Stimulated activated CD4-positive, alpha-beta T cell treated with anti-CD3 and anti-CD28 coated beads, TNF-alpha, amount 100 ng/mL, for 4 hours (primary cell): ENCODE results near the gene RUVBL2.

Experiments used
- DNase-seq, 3 experiments: peaks; one replicate each; pipeline ENCODE4 v3.0.0-alpha.2; 2020; ENCODE audit warnings: low read depth in 3 of 3

RUVBL2 gene

DNA sequence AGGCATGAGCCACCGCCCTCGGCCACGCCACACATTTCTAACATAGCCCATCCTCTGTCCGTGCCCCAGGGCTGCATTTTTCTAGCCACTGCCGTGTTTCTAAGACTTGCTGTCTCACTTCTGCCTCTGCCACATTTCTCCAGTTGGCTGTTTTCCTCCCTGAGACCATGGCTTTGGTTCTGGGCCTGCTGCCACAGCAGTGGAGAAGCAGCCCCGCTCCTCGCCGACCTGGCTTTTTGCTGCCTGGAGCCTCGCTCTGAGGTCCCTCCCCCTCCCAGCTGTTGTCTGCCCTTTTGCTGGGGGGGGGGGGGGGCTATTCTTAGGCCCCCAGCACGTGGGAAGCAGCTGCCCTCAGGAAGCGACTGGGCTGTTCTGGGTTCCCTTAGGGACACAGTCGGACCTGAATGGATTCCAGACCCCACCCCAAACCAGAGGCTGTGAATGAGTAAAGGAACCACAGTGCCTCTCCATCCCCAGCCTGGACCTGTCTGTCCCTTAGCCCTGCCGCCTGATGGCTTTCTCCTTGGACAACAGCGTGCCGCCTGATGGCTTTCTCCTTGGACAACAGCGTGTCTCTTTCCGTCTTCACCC, 3.9 kb upstream of the RUVBL2 start:
- DNase-seq: no peak

DNA sequence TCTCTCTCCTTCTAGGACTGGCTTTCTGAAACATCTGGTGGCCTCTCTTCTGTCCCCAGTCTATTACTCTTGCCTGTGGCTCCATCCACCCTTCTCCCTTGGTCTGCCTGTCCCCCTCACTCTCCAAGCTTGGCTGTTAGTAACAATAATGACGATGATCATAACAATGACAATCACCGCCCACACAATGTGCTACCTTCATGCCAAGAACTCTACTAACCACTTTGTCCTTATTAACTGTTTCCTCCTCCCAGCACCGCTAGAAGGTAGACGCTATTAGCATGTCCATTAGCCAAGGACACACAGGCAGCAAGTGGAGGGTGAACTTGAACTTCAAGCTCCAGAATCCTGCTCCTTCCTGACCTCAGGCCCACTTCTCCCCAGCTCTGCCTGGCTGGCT, 3.3 kb upstream of the RUVBL2 start:
- no peak for DNase-seq

DNA sequence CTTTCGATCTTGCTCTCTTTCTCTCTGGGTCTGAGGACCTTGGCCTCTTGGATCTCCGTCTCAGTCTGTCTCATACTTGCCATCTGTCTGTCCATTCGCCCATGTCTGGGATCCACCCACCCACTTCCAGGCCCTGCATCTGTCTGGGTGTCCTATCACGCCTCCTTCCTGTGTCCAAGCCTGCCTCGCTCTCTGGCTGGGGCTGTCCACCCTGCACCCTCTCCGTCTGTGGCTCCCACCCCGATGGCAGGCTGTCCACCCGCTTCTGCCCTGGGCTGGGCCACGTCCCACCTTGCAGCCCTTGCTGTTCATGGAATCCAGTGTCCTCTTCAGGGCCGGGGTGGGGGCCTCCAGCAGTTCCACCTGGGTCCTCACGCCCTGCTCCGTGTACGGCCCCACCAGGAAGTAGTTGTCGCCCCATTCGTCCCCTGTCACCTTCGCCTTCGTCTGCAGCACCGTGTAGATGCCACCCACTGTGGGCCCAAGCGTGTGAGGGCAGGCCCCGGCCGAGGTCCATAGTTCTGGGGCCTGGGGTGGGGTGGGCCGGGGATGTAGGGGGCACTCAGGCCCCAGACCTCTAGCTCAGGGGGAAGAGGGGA, 2.6 kb upstream of the RUVBL2 start:
- DNase-seq: no peak

- no peak for DNase-seq
Observed at GRCh38 chr19:48991873-48992580, 1.7 kb upstream of the RUVBL2 start.

DNA sequence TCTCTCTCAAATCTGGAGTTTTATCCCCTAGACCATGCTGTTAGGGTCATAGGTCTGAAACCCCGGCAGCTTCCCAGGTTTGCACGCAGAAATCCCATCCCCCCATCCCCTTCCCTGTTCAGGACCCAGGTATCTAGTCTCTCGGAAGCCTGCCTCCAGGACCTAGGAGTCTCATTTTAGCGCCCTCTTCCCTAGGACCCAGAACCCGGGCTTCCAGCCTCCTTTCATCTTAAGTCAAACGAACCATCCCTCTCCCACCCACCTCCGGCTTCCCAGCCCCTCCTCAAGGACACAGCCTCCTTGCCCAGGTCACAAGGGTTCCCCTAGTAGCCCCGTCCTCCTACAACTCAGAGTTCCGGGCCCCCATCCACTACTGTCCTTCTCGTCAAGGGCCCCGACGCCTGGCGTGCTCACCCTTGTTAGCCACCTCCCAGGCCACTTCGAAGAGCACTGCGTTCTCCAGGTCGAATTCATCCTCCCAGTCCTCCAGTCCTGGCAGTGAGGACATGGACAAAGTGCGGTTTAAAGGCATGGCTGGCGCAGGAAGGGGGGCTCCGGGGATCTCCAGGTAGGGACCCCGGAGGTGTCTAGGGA, 1.0 kb upstream of the RUVBL2 start:
- peak in 1 of 3 experiments; percentile 16 for DNase-seq

DNA sequence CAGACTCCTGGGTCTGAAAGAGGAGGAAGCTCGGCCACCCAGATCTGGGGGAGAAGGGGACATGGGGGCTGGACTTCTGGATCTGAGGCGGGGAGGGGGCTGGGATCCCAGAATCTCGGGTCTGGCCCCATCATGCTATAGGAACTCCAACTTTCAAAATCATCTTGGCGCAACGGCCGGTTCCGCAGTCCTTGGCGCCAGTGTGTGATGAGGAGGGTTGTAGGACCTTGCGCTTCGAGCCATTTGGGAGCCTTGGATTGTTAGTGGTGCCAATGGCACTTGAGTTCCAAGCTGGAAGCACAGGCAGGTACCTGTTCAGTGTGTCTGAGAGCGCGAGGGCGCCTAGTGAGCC, 324 bp downstream of the RUVBL2 start:
- no peak for DNase-seq

GRCh38 chr19:48997972-48998371, 4.3 kb downstream of the RUVBL2 start:
- DNase-seq: no peak

- peak in 2 of 3 experiments; percentile 37 to 48 for DNase-seq
Observed at GRCh38 chr19:48999481-49000325, 6.0 kb downstream of the RUVBL2 start.

DNA sequence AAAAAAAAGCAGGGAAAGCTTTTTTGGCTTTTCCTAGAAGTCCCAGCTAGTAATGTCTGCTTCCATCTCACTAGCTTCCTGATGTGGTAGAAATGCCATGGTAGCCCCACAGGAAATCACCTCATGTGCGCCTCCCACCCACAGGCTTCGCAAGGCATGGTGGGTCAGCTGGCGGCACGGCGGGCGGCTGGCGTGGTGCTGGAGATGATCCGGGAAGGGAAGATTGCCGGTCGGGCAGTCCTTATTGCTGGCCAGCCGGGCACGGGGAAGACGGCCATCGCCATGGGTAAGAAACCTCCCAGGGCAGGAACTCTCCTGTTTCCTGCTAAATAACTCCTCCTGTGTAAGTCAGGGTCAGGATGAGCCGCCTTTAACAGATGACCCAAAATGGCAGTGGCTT, 10.4 kb downstream of the RUVBL2 start:
- DNase-seq: no peak

DNA sequence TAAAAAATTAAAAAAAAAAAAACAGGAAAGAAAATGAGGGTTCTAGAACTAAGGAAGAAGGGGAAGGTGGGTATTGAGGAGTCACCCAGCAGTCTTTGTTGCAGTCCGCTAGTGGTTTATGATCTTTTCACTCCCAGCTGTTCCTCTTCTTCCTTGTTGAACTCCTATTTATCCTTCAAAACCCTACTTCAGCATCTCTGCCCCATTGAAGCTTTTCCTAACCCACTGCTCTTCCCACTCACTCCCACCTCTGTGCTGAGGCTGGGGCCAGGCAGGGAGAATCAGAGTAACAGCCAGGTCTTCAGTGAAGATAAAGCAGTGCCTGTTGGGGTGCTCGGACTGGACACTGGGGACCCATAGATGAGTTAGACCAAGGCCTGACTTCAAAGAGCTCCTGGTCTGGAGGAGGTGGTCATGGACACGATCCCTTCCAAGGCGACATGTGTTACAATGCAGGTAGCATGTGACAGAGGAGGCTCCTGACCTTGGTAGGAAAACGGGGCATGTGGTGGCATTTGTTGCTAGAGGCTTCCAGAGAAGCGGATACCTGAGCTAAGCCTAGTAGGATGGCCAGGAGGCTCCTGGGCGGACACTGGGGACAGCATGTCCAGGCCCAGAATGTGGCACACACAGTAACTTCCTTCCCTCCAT, 11.4 kb downstream of the RUVBL2 start:
- no peak for DNase-seq

- DNase-seq: no peak
Observed at GRCh38 chr19:49006905-49007304, 13.2 kb downstream of the RUVBL2 start.

GRCh38 chr19:49009828-49010227, 16.1 kb downstream of the RUVBL2 start:
- no peak for DNase-seq

GRCh38 chr19:49010453-49010852, 16.8 kb downstream of the RUVBL2 start:
- no peak for DNase-seq

DNA sequence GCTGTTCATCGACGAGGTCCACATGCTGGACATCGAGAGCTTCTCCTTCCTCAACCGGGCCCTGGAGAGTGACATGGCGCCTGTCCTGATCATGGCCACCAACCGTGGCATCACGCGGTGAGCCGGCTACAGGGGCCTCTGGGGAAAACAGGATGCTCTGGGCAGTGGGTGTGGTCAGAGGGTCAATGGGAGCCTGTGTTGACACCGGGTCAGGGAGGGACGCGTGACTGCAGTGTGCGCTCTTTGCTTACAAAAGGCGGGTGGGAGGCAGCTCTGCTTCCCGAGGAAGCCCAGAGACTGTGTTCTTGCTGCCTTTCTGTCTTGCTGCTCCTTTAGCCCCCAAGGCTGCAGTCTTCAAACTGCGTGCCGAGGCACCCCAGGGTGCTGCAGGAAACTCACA, 17.5 kb downstream of the RUVBL2 start:
- DNase-seq: no peak

- no peak for DNase-seq
Observed at GRCh38 chr19:49014123-49014869, 20.6 kb downstream of the RUVBL2 start.

DNA sequence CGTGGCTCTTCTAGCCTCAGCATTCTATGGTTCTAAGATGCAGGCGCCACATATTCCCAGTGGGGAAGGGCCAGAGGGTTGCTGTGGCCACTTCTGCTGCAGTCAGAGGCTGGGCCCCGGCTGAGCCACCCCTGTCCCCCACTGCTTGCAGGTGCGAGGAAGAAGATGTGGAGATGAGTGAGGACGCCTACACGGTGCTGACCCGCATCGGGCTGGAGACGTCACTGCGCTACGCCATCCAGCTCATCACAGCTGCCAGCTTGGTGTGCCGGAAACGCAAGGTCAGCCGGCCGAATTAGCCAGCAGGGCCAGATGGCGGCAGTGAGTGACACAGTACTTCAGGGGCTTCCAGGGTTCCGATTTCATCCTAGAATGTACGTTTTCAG, 21.2 kb downstream of the RUVBL2 start:
- DNase-seq: no peak

DNA sequence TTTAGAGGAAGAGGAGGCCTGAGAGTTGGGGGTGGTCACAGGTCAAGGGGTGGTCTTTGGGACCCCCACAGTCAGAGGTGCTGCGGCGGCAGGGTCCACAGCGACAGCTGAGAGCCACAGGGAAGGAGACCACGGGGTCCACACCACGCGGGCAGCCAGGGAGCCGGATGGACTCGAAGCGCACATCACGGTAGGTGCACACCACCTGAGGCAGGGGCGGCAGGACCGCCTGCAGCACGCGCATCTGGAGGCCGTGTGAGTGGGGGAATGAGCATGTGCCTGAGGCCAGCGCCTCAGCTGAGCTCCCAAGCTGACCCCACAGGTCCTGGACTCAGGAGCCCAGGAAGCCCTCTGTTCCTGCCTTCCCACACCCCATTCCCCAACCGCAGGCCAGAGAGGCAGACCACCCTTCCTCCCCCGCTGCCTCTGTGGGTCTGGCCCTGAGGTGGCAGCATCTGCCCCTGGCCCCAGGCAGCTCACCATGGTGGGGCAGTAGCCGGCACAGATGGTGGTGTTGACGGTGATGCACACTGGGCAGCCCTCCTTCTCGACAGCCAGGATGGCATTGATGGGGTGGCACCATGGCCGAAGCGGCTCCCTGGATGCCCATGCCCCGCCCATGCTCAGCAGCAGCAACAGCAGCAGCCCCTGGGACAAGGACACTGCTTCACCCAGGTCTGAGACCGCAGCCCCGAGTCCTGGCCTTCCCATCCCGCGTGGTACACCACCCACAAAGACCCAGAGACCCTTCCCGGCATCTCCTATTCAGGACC, 22.6 kb downstream of the RUVBL2 start:
- DNase-seq: no peak

GRCh38 chr19:49017041-49017665, 23.5 kb downstream of the RUVBL2 start, which contains the start of gene LHB:
TSS of gene LHB (minus strand) at chr19:49017091. CDS start at chr19:49017081, 10 bp downstream.
- no peak for DNase-seq

DNA sequence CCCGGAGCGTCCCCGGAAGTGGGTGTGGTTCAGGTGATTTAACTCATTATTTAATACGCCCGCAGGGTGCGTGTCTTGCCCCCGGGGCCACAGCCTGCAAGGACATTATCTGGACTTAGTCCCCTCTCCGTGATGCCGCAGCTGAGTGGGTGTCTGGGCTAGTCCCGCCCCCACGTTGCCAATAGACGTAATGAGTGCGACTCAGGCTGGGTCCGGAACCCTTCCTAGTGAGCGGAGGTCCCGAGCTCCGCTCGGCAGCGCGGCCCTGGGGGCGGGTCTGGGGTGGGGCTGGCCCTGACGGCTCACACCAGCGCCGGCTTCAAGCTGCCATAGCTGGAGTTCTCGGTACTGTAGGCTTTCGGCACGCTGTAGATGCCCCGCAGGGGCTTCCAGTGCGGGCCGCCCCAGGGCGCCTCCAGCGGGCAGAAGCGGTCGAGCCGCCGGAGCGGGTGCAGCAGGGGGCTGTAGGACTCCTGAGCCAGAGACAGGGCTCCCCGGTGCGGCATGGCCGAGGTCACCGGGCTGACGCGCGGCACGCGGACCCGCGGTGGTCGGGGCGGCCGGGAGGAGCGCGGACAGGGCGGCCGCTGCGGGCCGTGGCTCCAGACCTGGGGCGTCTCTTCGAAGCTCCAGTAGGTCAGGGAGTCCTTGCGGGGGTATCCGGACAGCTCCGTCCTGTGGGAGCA, 24.1 kb downstream of the RUVBL2 start:
- peak; percentile 38 to 52 (median 42) for DNase-seq
